Neural cell (in vitro differentiated cells): ENCODE measurements around the gene PLAC8L1. TPM values are rescaled to one million over a fixed set of nuclear protein-coding genes. Genes with fewer than 3 reads are reported as not detected.

Experiments
- H2AFZ ChIP-seq: fragments of 200-600, 300-800 bp; sonication (generic), shearing (Covaris generic); 2 replicates; pipeline ENCODE4 v1.6.0; 2014; ENCODE audit warnings: low read depth, mild to moderate bottlenecking, antibody characterized with exemption, low read length, moderate library complexity
- H3F3A ChIP-seq: fragments of 200-600 bp; shearing (Covaris generic); 2 replicates; pipeline ENCODE4 v1.6.1; 2016; ENCODE audit warnings: mild to moderate bottlenecking, moderate library complexity, mixed read lengths, antibody characterized with exemption, low read length; ENCODE audit not compliant: insufficient read depth, poor library complexity, severe bottlenecking
- H3K27ac ChIP-seq: fragments of 200-600, 300-800 bp; sonication (generic), shearing (Covaris generic); 2 replicates; pipeline ENCODE4 v1.5.1; 2014; ENCODE audit warnings: mild to moderate bottlenecking, low read length, moderate library complexity
- H3K27me3 ChIP-seq: fragments of 300-800, 200-600 bp; sonication (generic), shearing (Covaris generic); 2 replicates; pipeline ENCODE4 v1.6.0; 2014; ENCODE audit warnings: mild to moderate bottlenecking, low read depth, low read length, moderate library complexity; ENCODE audit not compliant: insufficient read depth
- H3K36me3 ChIP-seq: fragments of 300-800, 200-600 bp; sonication (generic), shearing (Covaris generic); 2 replicates; pipeline ENCODE4 v1.5.1; 2014; ENCODE audit warnings: mild to moderate bottlenecking, antibody characterized with exemption, low read length, moderate library complexity; ENCODE audit not compliant: insufficient read depth
- H3K4me2 ChIP-seq: fragments of 300-800, 200-600 bp; sonication (generic), shearing (Covaris generic); 2 replicates; pipeline ENCODE4 v1.6.0; 2014; ENCODE audit warnings: mild to moderate bottlenecking, low read length
- H3K4me3 ChIP-seq: fragments of 300-800, 200-600 bp; sonication (generic), shearing (Covaris generic); 2 replicates; pipeline ENCODE4 v1.5.1; 2014; ENCODE audit warnings: mild to moderate bottlenecking, low read length, moderate library complexity
- H3K79me2 ChIP-seq: fragments of 200-600 bp; shearing (Covaris generic); replicated peaks from 2 replicates; pipeline ENCODE4 v1.6.0; 2014; ENCODE audit warnings: mild to moderate bottlenecking, low read length, moderate library complexity; ENCODE audit not compliant: insufficient read depth
- H3K9ac ChIP-seq: fragments of 300-800, 200-600 bp; sonication (generic), shearing (Covaris generic); 2 replicates; pipeline ENCODE4 v1.6.1; 2016; ENCODE audit warnings: mild to moderate bottlenecking, low read length, mixed read lengths
- H3K9me2 ChIP-seq: fragments of 200-600 bp; shearing (Covaris generic); 2 replicates; pipeline ENCODE4 v1.6.1; 2016; ENCODE audit warnings: mild to moderate bottlenecking, low read length, mixed read lengths; ENCODE audit not compliant: insufficient read depth
- H3K9me3 ChIP-seq: fragments of 200-600, 300-800 bp; sonication (generic), shearing (Covaris generic); 2 replicates; pipeline ENCODE4 v1.6.1; 2016; ENCODE audit warnings: mild to moderate bottlenecking, mixed run types, low read length, moderate library complexity, mixed read lengths
- H4K20me1 ChIP-seq: fragments of 200-600 bp; shearing (Covaris generic); 2 replicates; pipeline ENCODE4 v1.6.1; 2016; ENCODE audit warnings: mild to moderate bottlenecking, mixed run types; ENCODE audit not compliant: insufficient read depth
- EP300 ChIP-seq: fragments of 450-650 bp; conservative IDR thresholded peaks from 2 replicates; pipeline ENCODE4 v1.6.1; 2014; ENCODE audit warnings: antibody characterized with exemption, mild to moderate bottlenecking, moderate library complexity; ENCODE audit not compliant: poor library complexity, severe bottlenecking
- EZH2 ChIP-seq: fragments of 200-600, 300-800 bp; shearing (Covaris generic), sonication (generic); IDR thresholded peaks from 2 replicates; pipeline ENCODE4 v1.6.1; 2014; ENCODE audit warnings: antibody characterized with exemption, low read length, borderline replicate concordance, mild to moderate bottlenecking; ENCODE audit not compliant: insufficient read depth, poor library complexity, severe bottlenecking
- MXI1 ChIP-seq: fragments of 450-650 bp; conservative IDR thresholded peaks from 2 replicates; pipeline ENCODE4 v1.6.1; 2014; ENCODE audit warnings: antibody characterized with exemption, mild to moderate bottlenecking; ENCODE audit not compliant: poor library complexity, severe bottlenecking
- POLR2AphosphoS5 ChIP-seq: IDR thresholded peaks from 2 replicates; pipeline ENCODE4 v1.6.1; 2012
- RAD21 ChIP-seq: fragments of 450-650 bp; conservative IDR thresholded peaks from 2 replicates; pipeline ENCODE4 v1.6.1; 2014; ENCODE audit warnings: antibody characterized with exemption, mild to moderate bottlenecking, moderate library complexity
- SMC3 ChIP-seq: fragments of 450-650 bp; conservative IDR thresholded peaks from 2 replicates; pipeline ENCODE4 v1.6.1; 2014; ENCODE audit warnings: antibody characterized with exemption, mild to moderate bottlenecking, moderate library complexity; ENCODE audit not compliant: poor library complexity
- TAF1 ChIP-seq: IDR thresholded peaks from 2 replicates; pipeline ENCODE4 v1.6.1; 2012; ENCODE audit warnings: low read depth
- polyA plus RNA-seq: library from polyadenylated mRNA; depleted of rRNA; stranded (reverse); fragments of >200 nt; gene quantifications from 2 replicates; pipeline ENCODE4 v1.2.3, GENCODE V29; 2014
- TF ChIP-seq, protein P1 (sequence below): IDR thresholded peaks from 2 replicates; pipeline ENCODE4 v1.6.1; 2012; ENCODE audit warnings: borderline replicate concordance
- TF ChIP-seq, protein P2 (sequence below): fragments of 450-650 bp; IDR thresholded peaks from 2 replicates; pipeline ENCODE4 v1.5.1; 2014; ENCODE audit warnings: antibody characterized with exemption, mild to moderate bottlenecking, moderate library complexity; ENCODE audit not compliant: poor library complexity, severe bottlenecking

The PLAC8L1 gene
- polyA plus RNA-seq, 1 donor from 2014 or later, result 0.93 TPM

DNA sequence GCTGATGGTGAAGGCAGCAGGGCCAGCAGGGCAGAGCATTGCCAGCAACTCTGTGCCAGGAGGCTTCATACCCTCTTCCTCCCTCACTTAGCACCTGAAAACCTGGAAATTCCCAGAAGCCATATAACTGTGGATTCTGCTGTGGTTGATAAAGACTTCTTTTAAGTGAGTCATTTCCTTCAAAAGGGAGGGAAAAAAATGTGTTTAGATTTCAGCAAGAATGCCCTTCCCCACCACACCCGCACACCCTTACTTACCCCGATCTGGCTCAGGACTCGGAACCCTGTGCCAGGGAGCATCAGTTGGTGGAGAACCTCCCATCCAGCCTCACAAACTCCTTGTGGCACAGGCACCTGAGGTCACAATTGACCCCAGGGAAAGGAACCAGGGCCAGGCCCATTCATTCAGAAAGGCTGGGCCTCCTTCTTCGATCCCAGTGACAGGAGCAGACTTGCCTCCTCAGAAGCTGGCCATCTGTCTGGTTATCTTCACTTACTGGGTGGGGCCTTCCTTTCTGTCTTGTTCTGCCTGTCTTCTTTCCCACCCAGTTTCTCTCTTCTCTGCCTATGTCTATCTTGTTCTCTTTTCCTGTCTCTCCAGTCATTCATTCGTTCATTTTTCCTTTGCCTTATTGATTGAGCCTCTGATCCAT, 62.6 kb downstream of the PLAC8L1 start:
- H4K20me1 ChIP-seq, result no peaks in the 10 kb centered on the region
- no peaks in the 10 kb centered on the region for H3K27me3 ChIP-seq
- no peak overlapping the region for H3K4me2 ChIP-seq
- H3K36me3 ChIP-seq, result no peaks in the 10 kb centered on the region
- TF ChIP-seq EZH2 (no peak), MXI1 (no peak), EP300 (no peak), POLR2AphosphoS5 (no peak), RAD21 (no peak), SMC3 (no peak), TAF1 (no peak)
- TF ChIP-seq, protein P1, sequence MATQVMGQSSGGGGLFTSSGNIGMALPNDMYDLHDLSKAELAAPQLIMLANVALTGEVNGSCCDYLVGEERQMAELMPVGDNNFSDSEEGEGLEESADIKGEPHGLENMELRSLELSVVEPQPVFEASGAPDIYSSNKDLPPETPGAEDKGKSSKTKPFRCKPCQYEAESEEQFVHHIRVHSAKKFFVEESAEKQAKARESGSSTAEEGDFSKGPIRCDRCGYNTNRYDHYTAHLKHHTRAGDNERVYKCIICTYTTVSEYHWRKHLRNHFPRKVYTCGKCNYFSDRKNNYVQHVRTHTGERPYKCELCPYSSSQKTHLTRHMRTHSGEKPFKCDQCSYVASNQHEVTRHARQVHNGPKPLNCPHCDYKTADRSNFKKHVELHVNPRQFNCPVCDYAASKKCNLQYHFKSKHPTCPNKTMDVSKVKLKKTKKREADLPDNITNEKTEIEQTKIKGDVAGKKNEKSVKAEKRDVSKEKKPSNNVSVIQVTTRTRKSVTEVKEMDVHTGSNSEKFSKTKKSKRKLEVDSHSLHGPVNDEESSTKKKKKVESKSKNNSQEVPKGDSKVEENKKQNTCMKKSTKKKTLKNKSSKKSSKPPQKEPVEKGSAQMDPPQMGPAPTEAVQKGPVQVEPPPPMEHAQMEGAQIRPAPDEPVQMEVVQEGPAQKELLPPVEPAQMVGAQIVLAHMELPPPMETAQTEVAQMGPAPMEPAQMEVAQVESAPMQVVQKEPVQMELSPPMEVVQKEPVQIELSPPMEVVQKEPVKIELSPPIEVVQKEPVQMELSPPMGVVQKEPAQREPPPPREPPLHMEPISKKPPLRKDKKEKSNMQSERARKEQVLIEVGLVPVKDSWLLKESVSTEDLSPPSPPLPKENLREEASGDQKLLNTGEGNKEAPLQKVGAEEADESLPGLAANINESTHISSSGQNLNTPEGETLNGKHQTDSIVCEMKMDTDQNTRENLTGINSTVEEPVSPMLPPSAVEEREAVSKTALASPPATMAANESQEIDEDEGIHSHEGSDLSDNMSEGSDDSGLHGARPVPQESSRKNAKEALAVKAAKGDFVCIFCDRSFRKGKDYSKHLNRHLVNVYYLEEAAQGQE, result no peak
- TF ChIP-seq, protein P2, sequence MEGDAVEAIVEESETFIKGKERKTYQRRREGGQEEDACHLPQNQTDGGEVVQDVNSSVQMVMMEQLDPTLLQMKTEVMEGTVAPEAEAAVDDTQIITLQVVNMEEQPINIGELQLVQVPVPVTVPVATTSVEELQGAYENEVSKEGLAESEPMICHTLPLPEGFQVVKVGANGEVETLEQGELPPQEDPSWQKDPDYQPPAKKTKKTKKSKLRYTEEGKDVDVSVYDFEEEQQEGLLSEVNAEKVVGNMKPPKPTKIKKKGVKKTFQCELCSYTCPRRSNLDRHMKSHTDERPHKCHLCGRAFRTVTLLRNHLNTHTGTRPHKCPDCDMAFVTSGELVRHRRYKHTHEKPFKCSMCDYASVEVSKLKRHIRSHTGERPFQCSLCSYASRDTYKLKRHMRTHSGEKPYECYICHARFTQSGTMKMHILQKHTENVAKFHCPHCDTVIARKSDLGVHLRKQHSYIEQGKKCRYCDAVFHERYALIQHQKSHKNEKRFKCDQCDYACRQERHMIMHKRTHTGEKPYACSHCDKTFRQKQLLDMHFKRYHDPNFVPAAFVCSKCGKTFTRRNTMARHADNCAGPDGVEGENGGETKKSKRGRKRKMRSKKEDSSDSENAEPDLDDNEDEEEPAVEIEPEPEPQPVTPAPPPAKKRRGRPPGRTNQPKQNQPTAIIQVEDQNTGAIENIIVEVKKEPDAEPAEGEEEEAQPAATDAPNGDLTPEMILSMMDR, result no peak
- H3K4me3 ChIP-seq, result no peak overlapping the region
- H3F3A ChIP-seq, result no peaks in the 10 kb centered on the region
- H3K9ac ChIP-seq, result no peak overlapping the region
- no peak overlapping the region for H3K27ac ChIP-seq
- no peaks in the 10 kb centered on the region for H3K79me2 ChIP-seq
- H3K9me3 ChIP-seq, result no peaks in the 10 kb centered on the region
- H2AFZ ChIP-seq, result no peak overlapping the region
- no peaks in the 10 kb centered on the region for H3K9me2 ChIP-seq

DNA sequence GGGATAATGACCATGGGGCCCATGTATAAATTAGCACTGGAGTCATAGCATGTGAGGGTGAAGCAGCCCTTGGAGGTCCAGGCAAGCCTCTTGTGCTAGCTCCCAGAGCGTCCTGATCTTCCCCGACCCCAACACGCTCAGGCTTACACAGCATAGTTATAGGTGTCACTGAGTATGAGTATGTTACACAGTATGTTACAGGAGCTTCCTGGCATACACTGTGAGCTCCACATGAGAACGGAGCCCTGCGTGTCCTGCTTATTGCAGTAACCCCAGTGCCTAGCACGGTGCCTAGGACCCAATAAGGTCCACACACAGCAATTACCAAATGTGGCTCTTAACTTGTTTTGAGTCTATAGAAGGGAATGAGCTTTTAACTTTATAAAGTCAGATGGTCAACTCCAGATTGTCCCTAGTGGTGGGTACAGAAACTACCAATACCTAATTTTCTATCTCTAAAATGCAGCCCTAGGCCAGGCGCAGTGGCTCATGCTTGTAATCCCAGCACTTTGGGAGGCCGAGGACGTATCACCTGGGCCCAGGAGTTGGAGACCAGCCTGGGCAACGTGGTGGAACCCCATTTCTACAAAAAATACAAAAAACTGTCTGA, 64.1 kb downstream of the PLAC8L1 start:
- Histone ChIP-seq H4K20me1 (no peaks in the 10 kb centered on the region), H3K9ac (no peak overlapping the region), H3K4me2 (no peak overlapping the region), H3K9me2 (no peaks in the 10 kb centered on the region), H3F3A (no peaks in the 10 kb centered on the region), H2AFZ (no peak overlapping the region), H3K36me3 (no peaks in the 10 kb centered on the region), H3K27ac (no peak overlapping the region), H3K79me2 (no peaks in the 10 kb centered on the region), H3K4me3 (no peak overlapping the region), H3K27me3 (no peaks in the 10 kb centered on the region), H3K9me3 (no peaks in the 10 kb centered on the region)
- TF ChIP-seq, protein P2, result peak; percentile 25
- TF ChIP-seq, protein P1, result no peak
